H1 (cell line): ENCODE results near the gene MRPL54.

Experiments
- POLR2A ChIP-seq, 2 experiments: IDR thresholded peaks; 1 replicate in 1 of 2; 2 replicates in 1 of 2; pipeline ENCODE4 v1.6.1; 2011; ENCODE audit warnings: low read depth in 2 of 2, low read length in 2 of 2, mild to moderate bottlenecking in 2 of 2; ENCODE audit errors: control extremely low read depth in 1 of 2
- SP1 ChIP-seq: IDR thresholded peaks from 2 replicates; pipeline ENCODE4 v1.6.1; 2011; ENCODE audit warnings: low read depth, low read length
- TF ChIP-seq, protein P1 (sequence below): IDR thresholded peaks from 2 replicates; pipeline ENCODE4 v1.6.1; 2011; ENCODE audit warnings: low read length, improper control_type of control experiment

DNA sequence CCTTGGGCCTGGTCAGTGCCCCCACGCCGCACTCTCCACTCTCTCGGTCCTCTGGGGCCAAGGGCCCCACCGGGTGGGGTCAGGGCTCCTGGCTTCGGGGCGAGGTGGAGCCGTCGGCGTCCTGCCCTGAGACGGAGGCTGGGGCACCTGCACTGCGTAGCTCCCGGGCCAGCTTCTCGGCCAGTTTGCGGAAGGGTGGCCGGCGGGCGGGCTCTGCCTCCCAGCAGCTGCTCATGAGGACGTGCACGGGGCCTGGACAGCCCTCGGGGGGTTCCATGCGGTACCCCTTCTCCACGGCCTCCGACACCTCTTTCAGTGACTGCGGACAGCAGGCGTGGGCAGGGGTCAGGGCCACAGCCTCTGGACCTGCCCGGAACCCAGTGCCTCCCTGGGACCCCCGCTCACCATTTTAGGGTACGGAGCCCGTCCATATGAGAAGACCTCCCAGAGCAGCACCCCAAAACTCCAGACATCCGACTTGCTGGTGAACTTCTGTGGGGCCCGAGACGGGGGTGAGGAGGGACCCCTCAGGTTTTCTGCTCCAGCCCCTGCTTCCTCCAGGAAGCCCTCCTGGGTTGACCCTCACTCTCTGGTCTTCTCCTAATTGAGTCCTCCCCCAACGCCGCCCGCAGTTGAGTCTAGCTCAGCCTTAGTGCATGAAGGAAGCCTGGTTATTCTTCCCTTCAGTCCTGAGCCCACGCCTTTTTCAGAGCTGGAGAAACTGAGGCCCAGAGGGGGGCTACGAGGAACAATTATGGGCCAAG is 15.8 kb downstream of the MRPL54 start:
- TF ChIP-seq POLR2A (IDR thresholded peaks at IDR 0.05; ENCODE audit: control extremely low read depth in 1 of 2, low read depth in 2 of 2, low read length in 2 of 2) (no peak), SP1 (no peak)
- TF ChIP-seq, protein P1, sequence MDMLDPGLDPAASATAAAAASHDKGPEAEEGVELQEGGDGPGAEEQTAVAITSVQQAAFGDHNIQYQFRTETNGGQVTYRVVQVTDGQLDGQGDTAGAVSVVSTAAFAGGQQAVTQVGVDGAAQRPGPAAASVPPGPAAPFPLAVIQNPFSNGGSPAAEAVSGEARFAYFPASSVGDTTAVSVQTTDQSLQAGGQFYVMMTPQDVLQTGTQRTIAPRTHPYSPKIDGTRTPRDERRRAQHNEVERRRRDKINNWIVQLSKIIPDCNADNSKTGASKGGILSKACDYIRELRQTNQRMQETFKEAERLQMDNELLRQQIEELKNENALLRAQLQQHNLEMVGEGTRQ = no peak
